ENCODE data around the gene PCDH1. TPM values are rescaled to one million over a fixed set of nuclear protein-coding genes. Genes with fewer than 3 reads are reported as not detected.

PCDH1 gene
- total RNA-seq, 1 donor from 2014 or later = 85.4 TPM

- Mint-ChIP-seq H3K4me1 (ENCODE audit: low read depth) (no peaks in the 10 kb centered on the region), H3K9me3 (ENCODE audit: low read depth) (peaks cover 3% of the 10 kb centered on the region), H3K27ac (ENCODE audit: unreplicated experiment) (no peak overlapping the region), H3K27me3 (ENCODE audit: low read depth) (peaks cover 8% of the 10 kb centered on the region), H3K4me3 (ENCODE audit: unreplicated experiment) (no peak overlapping the region), H3K36me3 (ENCODE audit: low read depth) (no peaks in the 10 kb centered on the region)
- DNase-seq (ENCODE audit: low spot score) = no peak
- no peak for TF ChIP-seq CTCF (IDR thresholded peaks at IDR 0.05)
Measured at GRCh38 chr5:141906972-141907371, 28.8 kb upstream of the PCDH1 start.

- Mint-ChIP-seq H3K27me3 (ENCODE audit: low read depth) (peaks cover 10% of the 10 kb centered on the region), H3K9me3 (ENCODE audit: low read depth) (peaks cover 3% of the 10 kb centered on the region), H3K27ac (ENCODE audit: unreplicated experiment) (no peak overlapping the region), H3K4me1 (ENCODE audit: low read depth) (no peaks in the 10 kb centered on the region), H3K36me3 (ENCODE audit: low read depth) (no peaks in the 10 kb centered on the region), H3K4me3 (ENCODE audit: unreplicated experiment) (no peak overlapping the region)
- no peak for TF ChIP-seq CTCF (IDR thresholded peaks at IDR 0.05)
- DNase-seq (ENCODE audit: low spot score) = no peak
Measured at GRCh38 chr5:141906517-141906916, 28.3 kb upstream of the PCDH1 start.

GRCh38 chr5:141904551-141904950 lies 26.3 kb upstream of the PCDH1 start:
- Mint-ChIP-seq H3K27me3 (ENCODE audit: low read depth) (peaks cover 10% of the 10 kb centered on the region), H3K4me1 (ENCODE audit: low read depth) (no peaks in the 10 kb centered on the region), H3K27ac (ENCODE audit: unreplicated experiment) (no peak overlapping the region), H3K4me3 (ENCODE audit: unreplicated experiment) (no peak overlapping the region), H3K36me3 (ENCODE audit: low read depth) (no peaks in the 10 kb centered on the region), H3K9me3 (ENCODE audit: low read depth) (peaks cover 3% of the 10 kb centered on the region)
- TF ChIP-seq CTCF (IDR thresholded peaks at IDR 0.05) = no peak
- DNase-seq (ENCODE audit: low spot score) = no peak

GRCh38 chr5:141903261-141903660 lies 25.1 kb upstream of the PCDH1 start:
- no peaks in the 10 kb centered on the region for H3K4me1 Mint-ChIP-seq (ENCODE audit: low read depth)

GRCh38 chr5:141902015-141902814 lies 24.0 kb upstream of the PCDH1 start:
- no peak for TF ChIP-seq CTCF (IDR thresholded peaks at IDR 0.05)
- Mint-ChIP-seq H3K4me1 (ENCODE audit: low read depth) (no peaks in the 10 kb centered on the region), H3K4me3 (ENCODE audit: unreplicated experiment) (no peak overlapping the region)

More at GRCh38 chr5:141903261-141903660, 25.1 kb upstream of the PCDH1 start:
- Mint-ChIP-seq H3K36me3 (ENCODE audit: low read depth) (no peaks in the 10 kb centered on the region), H3K27me3 (ENCODE audit: low read depth) (peaks cover 10% of the 10 kb centered on the region), H3K27ac (ENCODE audit: unreplicated experiment) (no peak overlapping the region), H3K9me3 (ENCODE audit: low read depth) (peaks cover 3% of the 10 kb centered on the region), H3K4me3 (ENCODE audit: unreplicated experiment) (no peak overlapping the region)
- no peak for DNase-seq (ENCODE audit: low spot score)
- TF ChIP-seq CTCF (IDR thresholded peaks at IDR 0.05) = no peak

More at GRCh38 chr5:141902015-141902814, 24.0 kb upstream of the PCDH1 start:
- H3K36me3 Mint-ChIP-seq (ENCODE audit: low read depth) = no peaks in the 10 kb centered on the region
- peaks cover 10% of the 10 kb centered on the region for H3K27me3 Mint-ChIP-seq (ENCODE audit: low read depth)
- no peak for DNase-seq (ENCODE audit: low spot score)
- H3K9me3 Mint-ChIP-seq (ENCODE audit: low read depth) = peaks cover 3% of the 10 kb centered on the region
- H3K27ac Mint-ChIP-seq (ENCODE audit: unreplicated experiment) = no peak overlapping the region
